Embryonic facial prominence (tissue), 1 donor: ENCODE results near the gene CACNG5.

Source experiments
- DNase-seq: peaks from one replicate; pipeline ENCODE4 v3.0.0-alpha.2; 2016; ENCODE audit errors: extremely low spot score

Gene CACNG5

GRCh38 chr17:66834919-66835454 lies at the start of gene CACNG5:
TSS of gene CACNG5 (plus strand) at chr17:66835117. CDS start at chr17:66877333, 42,216 bp downstream.
- DNase-seq: no peak

GRCh38 chr17:66786107-66786506 lies 48.8 kb upstream of the CACNG5 start:
- no peak for DNase-seq

- no peak for DNase-seq
Measured at GRCh38 chr17:66787914-66788313, 47.0 kb upstream of the CACNG5 start.

- DNase-seq: no peak
Measured at GRCh38 chr17:66789093-66789492, 45.8 kb upstream of the CACNG5 start.

GRCh38 chr17:66789961-66790437 lies 44.9 kb upstream of the CACNG5 start:
- DNase-seq: no peak

GRCh38 chr17:66790501-66791061 lies 44.3 kb upstream of the CACNG5 start:
- no peak for DNase-seq

- DNase-seq: no peak
Measured at GRCh38 chr17:66791347-66791746, 43.6 kb upstream of the CACNG5 start.

GRCh38 chr17:66793814-66794213 lies 41.1 kb upstream of the CACNG5 start:
- no peak for DNase-seq

- no peak for DNase-seq
Measured at GRCh38 chr17:66795486-66795885, 39.4 kb upstream of the CACNG5 start.

- DNase-seq: no peak
Measured at GRCh38 chr17:66799849-66800537, 34.9 kb upstream of the CACNG5 start.

GRCh38 chr17:66803474-66803951 lies 31.4 kb upstream of the CACNG5 start:
- DNase-seq: no peak

GRCh38 chr17:66805567-66805966 lies 29.4 kb upstream of the CACNG5 start:
- no peak for DNase-seq

GRCh38 chr17:66807182-66807581 lies 27.7 kb upstream of the CACNG5 start:
- no peak for DNase-seq

- DNase-seq: no peak
Measured at GRCh38 chr17:66809408-66809807, 25.5 kb upstream of the CACNG5 start.

GRCh38 chr17:66810951-66811682 lies 23.8 kb upstream of the CACNG5 start:
- no peak for DNase-seq

GRCh38 chr17:66811683-66812054 lies 23.2 kb upstream of the CACNG5 start:
- DNase-seq: no peak

GRCh38 chr17:66812571-66812970 lies 22.3 kb upstream of the CACNG5 start:
- no peak for DNase-seq

- DNase-seq: no peak
Measured at GRCh38 chr17:66813296-66813695, 21.6 kb upstream of the CACNG5 start.

- DNase-seq: no peak
Measured at GRCh38 chr17:66814026-66814425, 20.9 kb upstream of the CACNG5 start.

- no peak for DNase-seq
Measured at GRCh38 chr17:66814570-66814969, 20.3 kb upstream of the CACNG5 start.

- no peak for DNase-seq
Measured at GRCh38 chr17:66817750-66818149, 17.2 kb upstream of the CACNG5 start.

GRCh38 chr17:66819466-66819865 lies 15.5 kb upstream of the CACNG5 start:
- no peak for DNase-seq

GRCh38 chr17:66822009-66822408 lies 12.9 kb upstream of the CACNG5 start:
- DNase-seq: no peak
